ENCODE results near the gene SHH. TPM values are rescaled to one million over a fixed set of nuclear protein-coding genes. Genes with fewer than 3 reads are reported as not detected.
A peak's percentile ranks its signal among the peaks of the same experiment; 100 is the strongest.

SHH gene
- total and polyA plus RNA-seq, 2 donors (not counting 1 experiment from before 2014, with no cell fraction given) = under 0.01 TPM; not detected in 1

DNA sequence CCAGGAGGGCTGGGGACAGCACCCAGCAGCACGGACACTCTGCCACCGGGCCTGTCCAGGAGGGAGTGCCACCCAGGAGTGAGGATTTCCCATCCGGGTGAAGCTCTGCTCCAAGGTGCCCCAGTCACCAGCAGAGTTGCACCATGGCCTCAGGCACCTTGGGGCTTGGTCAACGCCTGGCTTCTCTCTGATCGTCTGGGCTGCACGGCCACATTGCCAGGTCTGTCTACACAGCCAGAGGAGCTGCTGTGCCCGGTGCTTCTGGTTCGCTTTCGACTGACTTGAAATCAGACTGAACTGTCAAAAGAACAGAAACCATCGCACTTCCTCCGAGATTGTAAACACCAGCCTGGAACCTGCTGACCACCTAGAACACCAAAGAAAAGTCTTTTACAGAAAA is 12.0 kb downstream of the SHH start:
- no peak overlapping the region for H3K9ac ChIP-seq (ENCODE audit: insufficient read depth, low read length)
- no peaks in the 10 kb centered on the region for H4K20me1 ChIP-seq (ENCODE audit: control insufficient read depth, extremely low read depth, insufficient read depth, low read length)
- no peak overlapping the region for H3K27ac ChIP-seq (ENCODE audit: insufficient read depth, low read length)
- H3K27me3 ChIP-seq (ENCODE audit: control insufficient read depth, insufficient read depth, low read length) = peaks cover 28% of the 10 kb centered on the region
- H3K4me2 ChIP-seq (ENCODE audit: extremely low read depth, insufficient read depth, low read length) = no peak overlapping the region
- H2AFZ ChIP-seq (ENCODE audit: low read length) = no peak overlapping the region
- DNase-seq (ENCODE audit: low read depth in 2 of 2) = no peak
- no peaks in the 10 kb centered on the region for H3K79me2 ChIP-seq (ENCODE audit: control insufficient read depth, insufficient read depth, low read length)
- no peak overlapping the region for H3K4me3 ChIP-seq (replicated peaks in 1 of 4; ENCODE audit: control extremely low read depth in 1 of 4, insufficient read depth in 1 of 4, low read depth in 3 of 4, low read length in 4 of 4)
- H3K4me1 ChIP-seq (ENCODE audit: control insufficient read depth, extremely low read depth, insufficient read depth, low read length) = peaks cover 3% of the 10 kb centered on the region
- no peaks in the 10 kb centered on the region for H3K9me3 ChIP-seq (ENCODE audit: control insufficient read depth, insufficient read depth, low read depth, low read length)
- TF ChIP-seq EZH2 (IDR thresholded peaks at IDR 0.05; ENCODE audit: low read length, missing control alignments) (no peak), CTCF (conservative IDR thresholded peaks at IDR 0.05 in 1 of 2, IDR thresholded peaks at IDR 0.05 in 1 of 2; ENCODE audit: low read depth in 1 of 2, low read length in 2 of 2) (no peak)
- no peaks in the 10 kb centered on the region for H3K36me3 ChIP-seq (ENCODE audit: control insufficient read depth, insufficient read depth, low read length)

GRCh38 chr7:155799514-155799913 is 12.7 kb downstream of the SHH start:
- peak; percentile 16 to 36 for DNase-seq (ENCODE audit: low read depth in 2 of 2)
- Histone ChIP-seq H3K79me2 (ENCODE audit: control insufficient read depth, insufficient read depth, low read length) (no peaks in the 10 kb centered on the region), H3K4me2 (ENCODE audit: extremely low read depth, insufficient read depth, low read length) (no peak overlapping the region), H3K27ac (ENCODE audit: insufficient read depth, low read length) (no peak overlapping the region), H3K36me3 (ENCODE audit: control insufficient read depth, insufficient read depth, low read length) (no peaks in the 10 kb centered on the region), H3K4me3 (replicated peaks in 1 of 4; ENCODE audit: control extremely low read depth in 1 of 4, insufficient read depth in 1 of 4, low read depth in 3 of 4, low read length in 4 of 4) (no peak overlapping the region), H4K20me1 (ENCODE audit: control insufficient read depth, extremely low read depth, insufficient read depth, low read length) (no peaks in the 10 kb centered on the region), H3K27me3 (ENCODE audit: control insufficient read depth, insufficient read depth, low read length) (peaks cover 28% of the 10 kb centered on the region), H3K9ac (ENCODE audit: insufficient read depth, low read length) (no peak overlapping the region), H2AFZ (ENCODE audit: low read length) (no peak overlapping the region), H3K4me1 (ENCODE audit: control insufficient read depth, extremely low read depth, insufficient read depth, low read length) (no peaks in the 10 kb centered on the region), H3K9me3 (ENCODE audit: control insufficient read depth, insufficient read depth, low read depth, low read length) (no peaks in the 10 kb centered on the region)
- TF ChIP-seq EZH2 (IDR thresholded peaks at IDR 0.05; ENCODE audit: low read length, missing control alignments) (no peak), CTCF (conservative IDR thresholded peaks at IDR 0.05 in 1 of 2, IDR thresholded peaks at IDR 0.05 in 1 of 2; ENCODE audit: low read depth in 1 of 2, low read length in 2 of 2) (no peak)

DNA sequence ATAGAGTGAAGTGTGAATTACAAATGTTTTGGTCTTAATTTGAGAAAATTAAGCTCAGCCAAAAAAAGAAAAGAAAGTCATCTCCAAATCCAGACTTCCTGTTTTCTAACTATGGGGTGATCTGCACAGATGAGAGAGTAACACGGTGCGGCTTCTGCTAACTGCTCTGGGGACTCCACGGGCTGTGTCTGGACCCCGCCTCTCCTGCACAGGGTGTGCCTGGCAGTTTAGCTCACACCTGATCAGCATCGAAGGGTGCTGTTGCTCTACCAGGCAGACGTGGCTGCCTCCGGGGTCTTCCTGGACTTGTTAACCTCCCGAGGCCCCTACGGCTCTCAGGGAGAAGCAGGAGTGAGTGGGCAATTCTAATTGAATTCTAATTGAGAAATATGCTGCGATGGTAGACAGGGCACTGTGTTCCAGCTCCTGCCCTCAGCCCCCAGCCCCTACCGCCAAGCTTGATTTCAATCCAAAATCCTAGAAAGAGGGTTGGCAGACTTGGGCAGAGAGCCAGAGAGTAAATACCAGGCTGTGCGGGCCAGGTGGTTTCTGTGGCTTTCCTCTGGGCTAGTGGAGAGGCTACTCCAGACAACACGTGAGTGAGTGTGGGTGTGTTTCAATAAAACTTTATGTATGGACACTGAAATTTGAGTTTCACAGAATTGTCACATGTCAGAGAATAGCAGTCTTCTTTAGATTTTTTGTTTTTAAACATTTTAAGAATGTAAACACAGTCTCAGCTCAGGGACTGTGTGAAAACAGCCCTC is 13.4 kb downstream of the SHH start:
- no peak for DNase-seq (ENCODE audit: low read depth in 2 of 2)

More for the DNA sequence above, 13.4 kb downstream of the SHH start:
- Histone ChIP-seq H3K9ac (ENCODE audit: insufficient read depth, low read length) (no peak overlapping the region), H2AFZ (ENCODE audit: low read length) (no peak overlapping the region), H3K27ac (ENCODE audit: insufficient read depth, low read length) (no peak overlapping the region), H3K27me3 (ENCODE audit: control insufficient read depth, insufficient read depth, low read length) (peaks cover 24% of the 10 kb centered on the region), H3K36me3 (ENCODE audit: control insufficient read depth, insufficient read depth, low read length) (no peaks in the 10 kb centered on the region), H4K20me1 (ENCODE audit: control insufficient read depth, extremely low read depth, insufficient read depth, low read length) (no peaks in the 10 kb centered on the region), H3K4me3 (replicated peaks in 1 of 4; ENCODE audit: control extremely low read depth in 1 of 4, insufficient read depth in 1 of 4, low read depth in 3 of 4, low read length in 4 of 4) (no peak overlapping the region), H3K9me3 (ENCODE audit: control insufficient read depth, insufficient read depth, low read depth, low read length) (no peaks in the 10 kb centered on the region), H3K4me2 (ENCODE audit: extremely low read depth, insufficient read depth, low read length) (no peak overlapping the region), H3K4me1 (ENCODE audit: control insufficient read depth, extremely low read depth, insufficient read depth, low read length) (no peaks in the 10 kb centered on the region), H3K79me2 (ENCODE audit: control insufficient read depth, insufficient read depth, low read length) (no peaks in the 10 kb centered on the region)
- no peak for TF ChIP-seq CTCF (conservative IDR thresholded peaks at IDR 0.05 in 1 of 2, IDR thresholded peaks at IDR 0.05 in 1 of 2; ENCODE audit: low read depth in 1 of 2, low read length in 2 of 2)
- TF ChIP-seq EZH2 (IDR thresholded peaks at IDR 0.05; ENCODE audit: low read length, missing control alignments) = no peak
